IMR-90 (cell line): ENCODE data around the gene MRGPRD. TPM values are rescaled to one million over a fixed set of nuclear protein-coding genes. Genes with fewer than 3 reads are reported as not detected.

Experiments
- ATAC-seq: fragments of 200-7000 bp; cut with Tn5 transposase; 2 replicates; pipeline ENCODE4 v1.9.1; 2020; ENCODE audit warnings: low read depth, mild to moderate bottlenecking, moderate library complexity
- BruUV-seq: library from RNA; stranded (reverse); fragments of 400-500 nt; replicated peaks from 2 replicates; lab custom pipeline; 2021; lab: Mats Ljungman, UMichigan
- CTCF ChIA-PET: fragments of 300-600 bp; formaldehyde crosslinking; extraction: SDS; loops from one replicate; lab custom pipeline; 2021; ENCODE audit warnings: antibody characterized with exemption; lab: Yijun Ruan, JAX
- POLR2A ChIA-PET: fragments of 300-600 bp; sonication (Branson Sonifier 250); formaldehyde crosslinking; loops from one replicate; lab custom pipeline; 2022; ENCODE audit warnings: antibody characterized with exemption; ENCODE audit not compliant: unreplicated experiment; lab: Charles Lee
- DNase-seq: peaks from one replicate; pipeline ENCODE4 v3.0.0; 2013
- H2AFZ ChIP-seq: replicated peaks from 2 replicates; pipeline ENCODE3; 2013; ENCODE audit warnings: low read length, mild to moderate bottlenecking; ENCODE audit not compliant: poor library complexity
- H2AK5ac ChIP-seq: 2 replicates; pipeline ENCODE4 v1.6.1; 2013; ENCODE audit warnings: low read depth, low read length, inconsistent platforms
- H2AK9ac ChIP-seq: replicated peaks from 2 replicates; pipeline ENCODE3; 2013; ENCODE audit warnings: mild to moderate bottlenecking, low read depth, low read length, moderate library complexity; ENCODE audit not compliant: poor library complexity
- H2BK120ac ChIP-seq: 2 replicates; pipeline ENCODE4 v1.6.1; 2013; ENCODE audit warnings: low read depth, low read length, inconsistent platforms
- H2BK15ac ChIP-seq: 3 replicates; pipeline ENCODE4 v1.6.1; 2013; ENCODE audit warnings: low read depth, low read length, inconsistent platforms
- H2BK20ac ChIP-seq: 2 replicates; pipeline ENCODE4 v1.6.1; 2013; ENCODE audit warnings: low read depth, mild to moderate bottlenecking, inconsistent platforms, low read length, moderate library complexity
- H2BK5ac ChIP-seq: 2 replicates; pipeline ENCODE4 v1.6.1; 2013; ENCODE audit warnings: mild to moderate bottlenecking, low read depth, low read length, inconsistent platforms; ENCODE audit not compliant: poor library complexity, severe bottlenecking
- H3K14ac ChIP-seq: replicated peaks from 2 replicates; pipeline ENCODE4 v1.6.1; 2013; ENCODE audit warnings: low read depth, low read length, inconsistent platforms
- H3K18ac ChIP-seq: 2 replicates; pipeline ENCODE4 v1.6.1; 2013; ENCODE audit warnings: low read depth, low read length, control low read depth
- H3K23ac ChIP-seq: 2 replicates; pipeline ENCODE4 v1.6.1; 2013; ENCODE audit warnings: low read depth, low read length, inconsistent platforms
- H3K27ac ChIP-seq: 2 replicates; pipeline ENCODE4 v1.5.1; 2013; ENCODE audit warnings: mild to moderate bottlenecking, control low read depth, low read length; ENCODE audit not compliant: insufficient read depth
- H3K27me3 ChIP-seq: 2 replicates; pipeline ENCODE4 v1.6.1; 2013; ENCODE audit warnings: low read length; ENCODE audit not compliant: control insufficient read depth, insufficient read depth
- H3K36me3 ChIP-seq: 2 replicates; pipeline ENCODE4 v1.6.1; 2013; ENCODE audit warnings: low read length, mixed read lengths; ENCODE audit not compliant: control insufficient read depth, insufficient read depth
- H3K4ac ChIP-seq: 2 replicates; pipeline ENCODE4 v1.6.1; 2013; ENCODE audit warnings: low read depth, low read length, inconsistent platforms
- H3K4me1 ChIP-seq: 2 replicates; pipeline ENCODE4 v1.6.1; 2013; ENCODE audit warnings: low read length, mixed read lengths; ENCODE audit not compliant: control insufficient read depth, insufficient read depth
- H3K4me2 ChIP-seq: 2 replicates; pipeline ENCODE4 v1.6.1; 2013; ENCODE audit warnings: low read depth, mild to moderate bottlenecking, control low read depth, low read length, moderate library complexity
- H3K4me3 ChIP-seq: 2 replicates; pipeline ENCODE4 v1.5.1; 2013; ENCODE audit warnings: low read depth, mild to moderate bottlenecking, control low read depth, low read length, moderate library complexity; ENCODE audit not compliant: insufficient read depth
- H3K56ac ChIP-seq: 2 replicates; pipeline ENCODE4 v1.6.1; 2013; ENCODE audit warnings: low read length, inconsistent platforms; ENCODE audit not compliant: insufficient read depth; ENCODE audit errors: extremely low read depth
- H3K79me1 ChIP-seq, 2 experiments: 2 replicates each; pipeline ENCODE4 v1.6.1; 2013; ENCODE audit warnings: low read length in 2 of 2, inconsistent platforms in 1 of 2, low read depth in 1 of 2
- H3K9ac ChIP-seq: 2 replicates; pipeline ENCODE4 v1.6.1; 2013; ENCODE audit warnings: low read depth, low read length, control low read depth
- H3K9me1 ChIP-seq: 2 replicates; pipeline ENCODE4 v1.6.1; 2013; ENCODE audit warnings: low read length, inconsistent platforms; ENCODE audit not compliant: insufficient read depth
- H3K9me3 ChIP-seq: 2 replicates; pipeline ENCODE4 v1.6.1; 2013; ENCODE audit warnings: low read length; ENCODE audit not compliant: control insufficient read depth, insufficient read depth
- H4K20me1 ChIP-seq: 2 replicates; pipeline ENCODE4 v1.6.1; 2013; ENCODE audit warnings: low read length, inconsistent platforms; ENCODE audit not compliant: insufficient read depth
- H4K5ac ChIP-seq: 2 replicates; pipeline ENCODE4 v1.6.1; 2013; ENCODE audit warnings: mild to moderate bottlenecking, low read depth, low read length, control low read depth
- H4K8ac ChIP-seq, 2 experiments: 2 replicates each; pipeline ENCODE4 v1.6.1; 2013; ENCODE audit warnings: low read depth in 2 of 2, low read length in 2 of 2, control low read depth in 1 of 2, inconsistent platforms in 1 of 2
- H4K91ac ChIP-seq: 2 replicates; pipeline ENCODE4 v1.6.1; 2013; ENCODE audit warnings: low read depth, low read length, inconsistent platforms; ENCODE audit not compliant: insufficient read depth
- CHD1 ChIP-seq: IDR thresholded peaks from 2 replicates; pipeline ENCODE4 v1.6.1; 2012; ENCODE audit warnings: low read depth, low read length, improper control_type of control experiment
- CTCF ChIP-seq: conservative IDR thresholded peaks from 2 replicates; pipeline ENCODE4 v1.5.1; 2012; ENCODE audit warnings: mild to moderate bottlenecking, low read depth, low read length, improper control_type of control experiment
- FOS ChIP-seq: fragments of 150-350 bp; IDR thresholded peaks from 2 replicates; pipeline ENCODE4 v1.6.1; 2016; ENCODE audit warnings: low read depth, low read length
- MAZ ChIP-seq: IDR thresholded peaks from 2 replicates; pipeline ENCODE4 v1.6.1; 2012; ENCODE audit warnings: low read depth, mild to moderate bottlenecking, low read length, improper control_type of control experiment, moderate library complexity, borderline replicate concordance
- RAD21 ChIP-seq: IDR thresholded peaks from 2 replicates; pipeline ENCODE4 v1.6.1; 2012; ENCODE audit warnings: low read length, improper control_type of control experiment
- WGBS, 2 experiments: methylation state at CpG; one replicate each; pipeline versions ENCODE4 v1.1.5 to v1.1.7; 2013; ENCODE audit warnings: missing lambda C conversion rate in 2 of 2; ENCODE audit not compliant: insufficient read length in 1 of 2; ENCODE audit errors: extremely low coverage in 2 of 2; 5-methylcytosine and 5-hydroxymethylcytosine counted together
- dilution Hi-C: fragments of 300-500 bp; cut with HindIII; formaldehyde crosslinking; loops from one replicate; pipeline ENCODE4 v1.14.3; 2018; ENCODE audit warnings: low sequenced_read_pairs; ENCODE audit not compliant: unreplicated experiment
- in situ Hi-C: fragments of 300-500 bp; cut with MboI; formaldehyde crosslinking; loops from 3 replicates; pipeline ENCODE4 v1.14.3; 2019; ENCODE audit warnings: low sequenced_read_pairs, inconsistent platforms, mixed read lengths
- intact Hi-C: fragments of 100-400 bp; cut with micrococcal nuclease; formaldehyde crosslinking; loops from 2 replicates; pipeline ENCODE4 v1.10.0; 2022
- polyA plus RNA-seq, 3 experiments: library from polyadenylated mRNA; depleted of rRNA; stranded (reverse); fragments of >200 nt; gene quantifications; 2 replicates each; pipeline ENCODE4 v1.2.3, GENCODE V29; 2012; ENCODE audit warnings: low replicate concordance in 1 of 3
- total RNA-seq: library from RNA; depleted of rRNA; stranded (reverse); fragments of >200 nt; gene quantifications from 2 replicates; pipeline ENCODE4 v1.2.3, GENCODE V29; 2012

The MRGPRD gene
- total and polyA plus RNA-seq, 2 of the 4 experiments (the other 2 are of a cell fraction), result not detected

GRCh38 chr11:68968306-68969250 is 12.2 kb downstream of the MRGPRD start:
- Histone ChIP-seq H3K56ac (no peak overlapping the region), H4K91ac (no peak overlapping the region), H2AFZ (no peak overlapping the region), H3K23ac (no peak overlapping the region), H4K20me1 (no peaks in the 10 kb centered on the region), H3K36me3 (no peaks in the 10 kb centered on the region), H2AK5ac (no peak overlapping the region), H3K9me1 (no peaks in the 10 kb centered on the region), H2BK20ac (no peak overlapping the region), H2BK120ac (no peak overlapping the region), H3K9me3 (peaks cover 4% of the 10 kb centered on the region; the same call in 1 of the 2 replicates), H2AK9ac (no peak overlapping the region), H3K4me3 (no peak overlapping the region), H3K4ac (no peak overlapping the region), H2BK15ac (no peak overlapping the region), H3K18ac (no peak overlapping the region), H3K27me3 (peaks cover 58% of the 10 kb centered on the region), H3K4me2 (no peak overlapping the region), H3K27ac (no peak overlapping the region), H3K14ac (no peak overlapping the region), H4K5ac (no peak overlapping the region), H4K8ac (no peak overlapping the region), H3K79me1 (no peaks in the 10 kb centered on the region), H3K9ac (no peak overlapping the region), H3K4me1 (no peaks in the 10 kb centered on the region), H2BK5ac (no peak overlapping the region)
- POLR2A ChIA-PET, result no interaction called here
- no TSS peak for BruUV-seq
- in situ Hi-C loops, result no loop called here
- dilution Hi-C loops, result no loop called here
- WGBS, 2 experiments, result 43% methylated on average over 7 of the region's 29 CpGs; no CpG with 5 or more reads in 1 of the 2 experiments
- TF ChIP-seq MAZ (no peak), CHD1 (no peak), CTCF (peak; percentile 15; the same call in 1 of the 2 replicates), FOS (no peak), RAD21 (peak; percentile 31; the same call in 1 of the 2 replicates)
- ATAC-seq (peak; percentile 40; the same call in 1 of the 2 replicates), DNase-seq (no peak)
- CTCF ChIA-PET, result no interaction called here
- intact Hi-C loops, result no loop called here
